HG02870 (cell line): Measurements from ENCODE around the gene ZNF18.
"Not testable (repeated sequence)": the region's sequence is repeated elsewhere in the genome, so short reads cannot be mapped to it uniquely, and the experiment has no call there.

Experiments
- ATAC-seq: cut with Tn5 transposase; IDR thresholded peaks from one replicate; pipeline ENCODE4 v1.9.1; 2021; ENCODE audit warnings: mild to moderate bottlenecking, moderate library complexity; ENCODE audit not compliant: unreplicated experiment

ZNF18 gene

GRCh38 chr17:11986942-11987329 lies 10.3 kb downstream of the ZNF18 start:
- no peak for ATAC-seq

DNA sequence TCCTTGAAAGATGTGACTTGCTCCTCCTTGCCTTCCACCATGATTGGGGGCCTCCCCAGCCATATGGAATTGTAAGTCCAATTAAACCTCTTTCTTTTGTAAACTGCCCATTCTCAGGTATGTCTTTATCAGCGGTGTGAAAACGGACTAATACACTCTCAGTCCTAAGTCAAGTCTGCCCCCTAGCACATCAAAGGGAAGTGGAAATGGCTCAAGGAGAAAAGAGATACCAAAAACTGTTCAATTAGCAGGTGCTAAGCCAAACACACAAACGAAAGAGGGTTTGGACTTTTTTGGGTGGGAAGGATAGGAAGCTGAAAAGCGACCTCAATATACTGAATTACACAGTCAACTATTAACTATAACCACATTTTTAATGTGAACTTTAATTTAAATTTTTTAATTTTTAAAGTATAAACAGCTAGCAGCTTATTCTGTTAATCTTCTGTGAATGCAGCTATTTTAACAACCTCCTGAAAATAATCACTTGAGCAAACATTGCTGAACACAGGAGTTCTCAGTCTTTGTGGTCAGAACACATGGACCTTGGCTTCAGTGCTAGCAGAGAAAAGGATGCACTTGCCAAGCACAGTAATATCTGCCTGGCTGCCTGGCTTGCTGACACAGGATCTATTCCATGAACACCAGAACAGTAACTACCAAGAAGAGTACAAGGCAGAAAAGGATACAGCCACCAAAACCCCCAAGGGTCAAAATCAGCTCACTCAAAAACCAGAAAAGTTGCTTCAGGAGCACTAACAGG lies 10.9 kb downstream of the ZNF18 start:
- no peak for ATAC-seq

DNA sequence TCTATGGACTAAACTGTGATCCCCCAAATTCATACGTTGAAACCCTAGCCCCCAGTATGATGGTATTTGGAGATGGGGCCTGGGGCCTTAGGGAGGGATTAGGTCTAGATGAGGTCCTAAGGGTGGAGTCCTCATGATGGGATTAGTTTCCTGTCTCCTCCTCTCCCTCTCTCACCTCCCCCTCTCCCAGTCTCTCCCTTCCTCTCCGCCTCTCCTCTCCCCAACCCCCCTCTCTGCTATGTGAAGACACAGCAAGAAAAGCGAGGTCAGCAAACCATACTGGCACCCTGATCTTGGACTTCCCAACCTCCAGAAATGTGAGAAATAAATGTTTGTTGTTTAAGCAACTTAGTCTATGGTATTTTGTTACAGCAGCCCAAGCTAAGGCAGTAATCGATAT lies 15.4 kb downstream of the ZNF18 start:
- no peak for ATAC-seq

GRCh38 chr17:11980813-11981212 lies 16.5 kb downstream of the ZNF18 start:
- ATAC-seq: no peak

- ATAC-seq: no peak
Observed at GRCh38 chr17:11979795-11980194, 17.5 kb downstream of the ZNF18 start.

GRCh38 chr17:11972741-11973140 lies 24.5 kb downstream of the ZNF18 start:
- ATAC-seq: not testable (repeated sequence)

DNA sequence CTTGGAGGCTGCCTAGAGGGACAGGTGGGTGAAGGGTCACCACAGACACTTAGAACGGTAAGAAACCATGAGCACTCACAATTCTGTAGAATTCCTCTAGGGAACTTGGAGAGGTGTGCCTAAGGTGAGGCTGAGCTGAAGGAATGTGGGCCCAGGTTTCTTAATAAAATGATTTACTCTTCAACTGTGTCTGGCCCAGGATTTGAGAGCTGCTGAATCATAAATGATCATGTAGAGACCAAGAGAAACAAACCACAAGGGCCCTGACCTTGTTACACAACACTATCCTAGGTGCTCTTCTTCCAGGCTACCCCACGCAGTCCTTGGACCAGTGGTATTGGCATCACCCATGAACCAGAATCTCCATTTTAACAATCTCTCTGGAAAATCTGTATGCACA lies 27.7 kb downstream of the ZNF18 start:
- ATAC-seq: no peak

DNA sequence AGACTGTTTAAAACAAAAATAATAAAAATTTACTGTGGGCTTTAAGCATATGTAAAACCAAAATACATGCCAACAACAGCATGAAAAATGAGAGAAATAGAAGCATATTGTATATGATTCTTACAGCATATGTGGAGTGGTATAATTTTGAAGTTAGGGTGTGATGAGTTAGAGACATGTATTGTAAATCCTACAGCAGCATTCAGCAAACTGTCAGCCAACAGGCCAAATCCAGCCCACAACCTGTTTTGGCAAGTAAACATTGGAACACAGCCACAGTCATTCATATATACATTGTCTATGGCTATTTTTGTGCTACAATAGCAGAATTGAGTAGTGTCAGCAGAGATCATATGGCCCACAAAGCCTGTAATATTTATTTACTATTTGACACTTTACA lies 42.3 kb downstream of the ZNF18 start:
- ATAC-seq: no peak

DNA sequence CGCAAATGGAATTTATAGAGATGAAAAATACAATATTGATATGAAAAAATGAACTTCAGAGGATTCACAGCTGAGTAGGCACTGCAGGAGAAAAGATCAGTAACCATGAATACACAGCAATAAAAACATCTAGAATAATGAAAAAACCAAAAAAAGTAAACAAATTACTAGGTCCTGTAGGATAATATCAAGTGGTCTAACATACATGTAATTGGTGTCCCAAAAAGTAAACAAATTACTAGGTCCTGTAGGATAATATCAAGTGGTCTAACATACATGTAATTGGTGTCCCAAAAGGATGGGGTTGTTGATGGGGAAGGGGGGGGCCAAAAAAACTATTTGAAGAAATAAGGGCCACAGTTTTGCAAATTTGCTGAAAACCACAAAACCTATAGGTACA lies 43.4 kb downstream of the ZNF18 start:
- ATAC-seq: no peak

DNA sequence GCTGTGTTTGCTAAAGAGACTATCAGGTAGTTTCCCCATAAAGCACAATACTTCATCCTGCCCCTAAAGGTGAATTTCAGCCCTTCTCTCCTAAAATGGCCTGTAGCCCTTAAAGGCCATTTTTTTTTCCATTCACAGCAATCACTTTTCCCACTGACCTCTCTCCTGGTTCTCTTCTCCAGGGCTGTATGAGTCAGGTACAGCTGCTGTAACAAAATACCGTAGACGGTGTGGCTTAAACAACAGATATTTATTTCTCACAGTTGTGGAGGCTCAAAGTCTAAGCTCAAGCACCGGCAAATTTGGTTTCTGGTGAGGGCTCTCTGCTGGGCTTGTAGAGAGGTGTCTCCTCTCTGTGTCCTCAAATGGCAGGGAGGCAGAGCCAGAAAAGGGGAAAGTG lies 44.7 kb downstream of the ZNF18 start:
- no peak for ATAC-seq

DNA sequence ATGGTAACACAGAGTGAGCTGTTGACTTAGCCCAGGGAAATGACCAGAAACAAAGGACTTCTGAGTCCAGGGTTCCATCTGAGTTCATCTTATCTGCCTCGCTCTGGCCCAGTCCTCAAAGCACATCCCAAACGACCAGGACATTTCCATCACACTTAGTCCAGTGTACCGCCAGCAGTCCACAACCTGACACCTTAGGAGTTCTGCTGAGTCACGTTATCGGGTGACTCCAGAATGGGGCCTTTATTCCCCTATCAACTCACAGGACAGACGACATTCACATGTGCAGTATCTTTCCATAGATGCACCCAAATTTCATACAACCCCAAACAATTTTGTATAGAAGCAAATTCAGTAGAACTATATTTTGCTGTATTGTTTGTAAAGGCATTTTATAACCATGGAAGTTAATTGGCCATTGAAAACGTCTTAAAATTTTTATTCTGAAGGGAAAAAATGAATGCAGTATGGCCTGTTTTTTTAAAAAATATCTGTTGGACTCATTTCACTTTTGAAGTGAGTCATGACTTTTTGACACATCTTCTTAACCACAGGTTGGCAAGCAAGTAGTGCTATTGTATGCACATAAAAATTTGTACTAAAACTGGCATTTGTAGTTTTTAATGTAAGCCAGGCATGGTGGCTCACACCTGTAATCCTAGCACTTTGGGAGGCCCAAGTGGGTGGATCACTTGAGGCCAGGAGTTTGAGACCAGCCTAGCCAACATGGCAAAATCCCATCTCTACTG lies 46.3 kb downstream of the ZNF18 start:
- ATAC-seq: no peak

DNA sequence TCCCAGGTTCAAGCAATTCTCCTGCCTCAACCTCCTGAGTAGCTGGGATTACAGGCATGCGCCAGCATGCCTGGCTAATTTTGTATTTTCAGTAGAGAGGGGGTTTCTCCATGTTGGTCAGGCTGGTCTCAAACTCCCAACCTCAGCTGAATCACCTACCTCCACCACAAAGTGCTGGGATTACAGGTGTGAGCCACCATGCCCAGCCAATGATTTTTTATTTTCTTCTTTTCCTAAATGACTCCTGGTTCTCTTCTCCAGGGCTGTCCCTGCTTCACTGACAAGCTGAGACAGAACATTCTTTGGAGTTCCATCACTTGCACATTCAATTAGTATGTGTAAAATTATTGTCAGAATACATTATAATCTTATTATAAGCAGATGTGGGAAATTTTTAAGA lies 47.7 kb downstream of the ZNF18 start:
- ATAC-seq: not testable (repeated sequence)

DNA sequence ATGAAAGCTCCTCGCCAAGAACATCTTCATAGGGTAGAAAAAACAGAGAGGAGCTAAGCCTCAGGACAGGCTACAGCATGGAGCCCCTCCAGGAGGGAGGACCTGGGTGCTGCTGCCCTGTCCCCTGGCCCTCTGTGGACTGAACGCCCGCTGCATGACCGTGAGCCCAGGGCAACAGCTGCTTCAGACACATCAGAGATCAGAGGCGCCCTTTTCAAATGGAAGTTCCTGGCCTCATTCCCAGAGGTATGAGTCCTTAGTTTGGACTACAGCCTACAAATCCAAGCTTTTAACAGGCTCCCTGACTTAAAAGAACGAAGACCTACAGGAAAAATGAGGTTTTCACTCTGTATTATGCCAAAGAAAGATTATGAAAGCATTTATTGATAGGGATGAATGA lies 48.5 kb downstream of the ZNF18 start:
- ATAC-seq: no peak

DNA sequence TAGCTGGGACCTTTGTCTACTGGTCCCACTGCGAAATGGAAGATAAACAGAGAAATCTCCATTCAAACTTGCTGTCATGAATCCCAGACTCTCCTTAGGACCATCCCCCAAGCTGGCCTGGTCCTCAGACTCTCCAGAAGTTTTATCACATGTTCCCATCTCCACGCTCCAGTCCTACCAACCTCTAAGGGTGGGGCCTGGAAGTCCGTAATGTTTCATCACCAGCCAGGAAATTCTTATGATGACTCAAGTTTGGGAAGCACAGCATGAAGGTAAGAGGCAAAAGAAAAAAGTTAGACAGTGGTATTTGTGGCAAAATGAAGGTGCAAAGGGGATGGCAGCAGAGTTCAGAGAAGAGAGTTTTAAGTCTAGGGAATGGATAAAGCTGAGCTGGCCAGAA lies 52.7 kb downstream of the ZNF18 start:
- no peak for ATAC-seq

DNA sequence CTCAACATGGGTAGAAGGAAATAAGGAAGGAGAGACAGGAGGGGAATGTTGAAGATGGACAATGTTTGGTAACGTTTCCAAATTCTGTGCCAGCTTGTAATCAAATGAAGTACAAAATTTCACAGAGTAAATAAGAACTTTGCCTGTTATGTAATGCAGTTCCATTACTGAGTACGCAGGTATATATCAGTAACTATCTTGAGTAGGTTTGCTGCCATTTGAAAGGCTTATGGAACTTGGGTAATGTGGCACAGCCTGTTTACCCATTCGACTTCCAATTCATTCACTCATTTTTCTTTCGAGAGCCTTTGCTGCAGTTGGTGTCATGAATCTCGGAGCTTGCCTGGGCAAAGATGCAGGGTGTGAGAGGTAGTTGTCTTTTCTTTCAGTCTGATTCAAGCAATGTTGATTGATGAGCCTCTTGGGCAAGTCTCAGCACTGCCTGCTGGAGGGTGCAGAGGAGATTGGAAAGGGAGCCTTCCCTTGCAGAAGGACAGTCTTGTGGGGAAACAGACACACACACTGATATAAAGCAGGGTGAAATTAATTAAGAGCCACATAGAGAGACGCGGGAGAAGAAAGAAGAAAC lies 53.4 kb downstream of the ZNF18 start:
- ATAC-seq: no peak

GRCh38 chr17:11943086-11943485 lies 54.2 kb downstream of the ZNF18 start:
- not testable (repeated sequence) for ATAC-seq

GRCh38 chr17:11940904-11941303 lies 56.4 kb downstream of the ZNF18 start:
- no peak for ATAC-seq

DNA sequence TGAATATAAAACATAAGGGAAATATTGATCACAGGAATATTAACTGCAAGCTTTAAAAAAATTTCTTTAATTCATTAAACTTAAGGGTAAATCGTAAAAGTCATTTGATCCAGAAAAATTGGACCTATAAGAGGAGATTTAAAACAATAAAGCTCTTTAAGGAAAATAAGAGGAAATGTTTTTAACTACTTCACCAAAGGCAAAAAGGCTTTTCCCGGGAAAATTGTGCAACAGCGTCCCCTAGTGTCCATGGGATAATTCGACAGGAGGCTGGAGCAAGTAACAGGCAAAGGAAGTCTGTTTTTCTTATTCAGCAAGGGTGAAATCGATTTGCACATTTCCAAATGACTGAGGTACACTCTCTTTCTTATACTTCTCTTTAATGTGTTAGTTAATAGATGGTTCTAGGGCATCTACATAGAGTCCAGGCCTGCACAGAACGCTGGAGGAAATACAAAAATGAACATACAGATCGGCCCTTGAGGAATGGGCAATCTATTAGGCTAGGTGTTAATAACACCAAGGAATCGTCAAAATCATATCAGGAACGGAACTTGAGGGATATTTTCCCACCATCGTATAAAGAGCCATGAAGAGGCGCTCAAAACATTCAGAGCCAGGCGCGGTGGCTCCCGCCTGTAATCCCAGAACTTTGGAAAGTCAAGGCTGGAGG lies 61.4 kb downstream of the ZNF18 start:
- ATAC-seq: no peak

GRCh38 chr17:11932337-11932898 lies 64.9 kb downstream of the ZNF18 start:
- no peak for ATAC-seq

DNA sequence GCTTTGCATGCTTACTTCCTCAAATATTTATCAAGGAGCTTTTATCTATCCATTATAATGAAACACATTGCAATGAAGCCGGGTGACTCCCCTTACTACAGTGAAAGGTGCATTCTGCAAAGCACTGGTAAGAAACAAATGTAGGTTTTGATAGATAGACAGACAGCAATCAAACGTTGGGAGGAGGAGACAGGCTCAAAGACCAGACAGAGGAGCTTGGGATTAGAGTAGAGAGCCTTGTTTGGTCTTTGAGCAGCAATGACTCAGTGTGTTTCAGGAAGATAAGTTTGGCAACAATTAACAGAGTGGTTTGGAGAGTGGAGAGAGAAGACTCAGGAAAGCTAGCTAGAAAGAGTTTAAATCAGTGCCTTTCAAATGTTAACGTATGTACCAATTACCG lies 68.8 kb downstream of the ZNF18 start:
- no peak for ATAC-seq
